NCI-H1694 treated with DMSO at 0.1 percent for 48 hours (cell line): ENCODE results near the gene CCDC201.
"Not testable (repeated sequence)": the region's sequence is repeated elsewhere in the genome, so short reads cannot be mapped to it uniquely, and the experiment has no call there.

Experiments used
- DNase-seq: peaks from one replicate; lab custom pipeline; 2025; lab: John Stamatoyannopoulos, UW

CCDC201 gene

DNA sequence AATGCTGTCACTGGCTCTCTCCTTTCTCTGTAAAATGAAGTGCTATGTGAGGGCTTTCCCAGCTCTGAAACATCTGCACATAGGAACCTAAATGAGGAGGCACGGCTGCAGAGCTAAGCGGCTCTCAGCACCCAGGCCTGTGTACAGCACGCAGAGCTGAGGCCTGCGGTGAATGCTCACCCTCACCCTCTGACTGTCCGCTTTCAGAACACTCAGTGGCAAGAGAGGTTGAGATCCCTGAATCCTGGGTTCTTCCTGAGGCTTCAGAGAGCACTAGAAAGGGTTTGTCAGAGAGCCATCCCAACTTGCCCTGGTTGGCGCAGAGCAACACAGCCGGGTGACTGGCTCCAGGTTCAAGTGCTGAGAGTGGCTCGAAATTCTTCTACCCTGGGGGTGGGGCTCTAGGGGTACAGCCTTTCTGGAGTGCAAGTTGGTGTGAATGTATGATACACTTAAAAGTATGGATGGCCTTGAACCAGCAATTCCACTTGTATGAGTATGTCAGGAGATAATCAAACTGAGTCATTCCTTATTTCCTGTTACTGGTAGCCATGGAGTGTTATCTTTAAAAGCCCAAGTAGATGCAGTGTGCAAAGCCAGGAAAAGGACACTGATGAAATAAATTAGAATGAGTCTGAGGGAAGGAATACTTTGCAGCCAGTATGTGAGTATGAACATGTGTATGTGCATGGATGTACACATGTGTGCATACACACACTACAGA lies 1.7 kb upstream of the CCDC201 start:
- no peak for DNase-seq

- no peak for DNase-seq
Observed at GRCh38 chr7:45873355-45873754, 473 bp upstream of the CCDC201 start.

DNA sequence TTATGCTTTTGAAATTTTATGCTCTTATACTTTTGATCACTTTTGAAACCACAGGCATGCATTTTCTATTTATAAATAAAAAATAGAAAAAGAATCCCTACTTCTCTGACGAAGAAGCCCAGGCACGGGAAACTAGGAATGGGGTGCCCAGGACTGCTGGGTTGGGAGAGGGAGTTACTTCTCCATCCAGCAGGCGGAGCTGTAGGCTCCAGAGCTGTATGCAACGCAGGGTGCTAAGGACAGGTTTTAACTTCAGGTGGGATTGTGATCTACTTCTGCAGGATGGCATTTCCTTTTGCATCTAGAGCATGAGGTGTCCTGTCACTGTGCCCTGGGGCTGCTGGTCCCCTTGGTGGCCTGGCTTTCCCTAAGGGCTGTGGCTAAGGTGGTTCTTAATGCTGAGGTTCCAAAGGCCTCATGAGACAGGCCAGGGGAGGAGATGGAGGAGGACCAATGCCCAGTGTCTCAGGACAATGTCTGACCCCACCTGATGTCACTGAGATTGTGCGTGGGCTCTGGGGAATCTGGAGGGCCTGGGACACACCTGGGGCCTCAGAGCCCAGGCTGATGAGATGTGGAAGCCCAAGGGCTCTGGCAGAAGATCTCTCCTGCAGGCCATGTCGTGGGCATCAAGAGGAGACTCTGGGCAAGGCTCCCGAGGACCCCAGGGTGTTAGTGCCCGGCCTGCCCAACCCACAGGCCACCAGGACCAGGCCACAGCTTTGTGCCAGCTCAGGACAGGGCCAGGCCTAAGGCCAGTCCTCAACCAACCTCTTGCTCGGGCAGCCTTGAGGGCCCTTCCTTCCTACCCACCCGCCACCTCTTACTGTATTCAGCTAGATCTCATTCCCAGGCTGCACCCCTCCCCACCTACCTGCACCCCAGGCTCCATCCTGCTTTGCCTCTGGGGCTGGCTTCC lies 507 bp downstream of the CCDC201 start:
- no peak for DNase-seq

GRCh38 chr7:45869426-45869825 lies 3.5 kb downstream of the CCDC201 start:
- DNase-seq = no peak

DNA sequence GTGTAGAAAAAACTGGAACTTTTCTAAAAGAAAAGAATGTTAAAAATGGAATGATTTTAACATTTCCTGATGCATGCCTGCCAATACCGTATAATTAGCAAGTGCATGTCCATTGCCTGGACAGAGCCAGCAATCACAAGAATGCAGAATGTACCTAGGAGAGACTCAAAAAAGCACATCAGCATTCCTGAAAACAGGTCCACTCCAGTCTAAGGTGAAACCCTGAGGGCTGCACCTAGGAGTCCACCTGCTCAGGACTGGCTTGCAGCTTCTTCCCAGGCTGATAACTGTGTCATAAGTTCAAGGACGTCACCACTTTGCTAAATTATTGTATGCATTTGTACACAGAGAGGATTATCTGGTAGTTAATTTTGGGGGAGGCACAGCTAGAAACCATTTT lies 5.4 kb downstream of the CCDC201 start:
- no peak for DNase-seq

- no peak for DNase-seq
Observed at GRCh38 chr7:45865594-45866410, 7.1 kb downstream of the CCDC201 start.

DNA sequence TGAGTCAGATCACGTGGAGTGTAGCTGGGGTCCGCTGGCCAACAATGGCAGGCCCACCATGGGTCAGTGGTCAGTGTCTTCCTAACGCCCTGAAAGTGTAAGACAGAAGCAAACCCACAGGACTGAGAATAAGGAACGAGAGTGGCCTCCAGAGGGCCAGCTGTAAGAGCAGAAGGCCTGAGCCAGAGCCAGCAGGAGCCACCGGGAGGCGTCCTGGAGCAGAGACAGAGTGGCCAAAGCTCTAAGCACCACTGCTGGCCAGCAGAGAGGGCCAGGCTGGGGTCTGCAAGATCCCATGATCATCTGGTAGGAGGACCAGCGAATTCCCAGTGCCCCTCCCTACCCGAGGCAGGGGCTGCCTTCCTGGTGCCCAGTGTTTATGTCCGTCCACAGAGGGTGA lies 9.2 kb downstream of the CCDC201 start:
- no peak for DNase-seq

GRCh38 chr7:45856888-45857287 lies 16.0 kb downstream of the CCDC201 start:
- DNase-seq = not testable (repeated sequence)

- DNase-seq = not testable (repeated sequence)
Observed at GRCh38 chr7:45855680-45856079, 17.2 kb downstream of the CCDC201 start.

- not testable (repeated sequence) for DNase-seq
Observed at GRCh38 chr7:45853491-45853890, 19.4 kb downstream of the CCDC201 start.

DNA sequence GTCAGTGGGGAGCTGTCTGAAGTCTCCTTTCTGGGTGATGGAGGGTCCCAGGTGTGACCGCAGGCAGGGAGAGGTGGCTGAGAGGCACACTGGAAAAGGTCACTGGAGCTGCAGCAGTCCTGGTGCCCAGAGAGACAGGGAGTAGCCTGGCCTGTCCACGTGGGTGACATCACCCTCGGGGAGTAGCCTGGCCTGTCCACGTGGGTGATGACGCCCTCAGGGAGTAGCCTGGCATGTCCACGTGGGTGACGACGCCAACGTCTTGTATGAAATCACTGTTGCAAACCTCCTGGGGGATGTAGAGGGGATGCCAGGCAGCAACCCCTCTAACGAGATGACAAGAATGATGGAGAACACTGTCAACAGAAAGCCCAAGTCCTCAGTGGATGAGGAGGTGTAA lies 19.9 kb downstream of the CCDC201 start:
- DNase-seq = not testable (repeated sequence)

- DNase-seq = not testable (repeated sequence)
Observed at GRCh38 chr7:45848734-45849133, 24.1 kb downstream of the CCDC201 start.

- not testable (repeated sequence) for DNase-seq
Observed at GRCh38 chr7:45846536-45846935, 26.3 kb downstream of the CCDC201 start.

DNA sequence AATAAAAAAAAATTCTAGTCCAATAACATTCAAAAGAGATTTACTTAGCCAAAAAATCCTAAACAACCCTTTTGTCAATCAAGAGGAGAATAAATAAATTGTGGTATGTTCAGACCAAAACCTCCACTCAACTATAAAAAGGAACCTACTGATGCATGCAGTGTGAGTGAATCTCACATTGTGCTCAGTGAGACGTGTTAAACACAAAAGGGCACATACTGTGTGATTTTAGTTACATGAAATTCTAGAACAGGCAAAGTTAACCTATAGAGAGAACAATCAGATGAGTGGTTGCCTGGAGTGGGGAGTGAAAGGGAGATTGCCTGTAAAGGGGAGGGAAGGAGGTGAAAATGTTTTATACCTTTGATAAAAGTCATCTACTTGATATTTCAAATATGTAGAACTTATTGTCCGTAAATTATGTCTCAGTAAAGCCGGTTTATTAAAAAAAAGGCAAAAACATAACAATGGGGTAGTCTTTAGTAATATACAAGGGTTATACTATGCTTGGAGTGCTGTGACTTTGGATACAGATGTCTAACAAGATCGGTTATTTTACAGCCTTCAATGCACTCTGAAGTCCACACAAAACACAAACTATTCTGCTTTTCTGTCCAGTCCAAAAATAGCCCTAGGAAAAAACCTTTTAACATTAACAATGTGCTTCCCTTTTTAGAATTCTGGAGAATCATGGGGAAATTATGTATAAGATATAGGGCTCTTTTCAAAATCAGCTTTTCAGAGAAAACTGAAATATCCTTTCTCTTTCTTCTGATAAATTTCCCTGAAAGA lies 30.8 kb downstream of the CCDC201 start:
- DNase-seq = not testable (repeated sequence)

GRCh38 chr7:45838852-45839251 lies 34.0 kb downstream of the CCDC201 start:
- DNase-seq = not testable (repeated sequence)

- peak; percentile 59 for DNase-seq
Observed at GRCh38 chr7:45832433-45833177, 40.3 kb downstream of the CCDC201 start.

DNA sequence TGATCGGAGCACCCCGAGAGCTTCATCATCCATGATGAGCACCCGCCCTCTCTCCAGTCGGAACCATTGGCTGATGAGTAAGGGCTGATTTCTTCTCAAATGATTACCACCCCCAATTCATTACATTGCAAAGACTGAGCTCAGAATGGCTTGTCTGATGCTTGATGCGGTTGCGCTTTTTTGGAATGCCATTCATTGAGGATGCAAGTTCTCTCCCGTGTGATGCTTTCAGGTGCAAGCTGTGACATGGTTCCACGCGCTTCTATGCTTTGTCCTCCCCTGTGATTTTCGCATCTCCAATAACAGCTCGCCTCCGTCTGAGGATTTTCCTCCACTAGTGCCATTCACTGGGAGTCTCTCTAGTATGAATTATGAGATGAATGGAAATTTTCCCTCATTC lies 43.0 kb downstream of the CCDC201 start:
- not testable (repeated sequence) for DNase-seq

DNA sequence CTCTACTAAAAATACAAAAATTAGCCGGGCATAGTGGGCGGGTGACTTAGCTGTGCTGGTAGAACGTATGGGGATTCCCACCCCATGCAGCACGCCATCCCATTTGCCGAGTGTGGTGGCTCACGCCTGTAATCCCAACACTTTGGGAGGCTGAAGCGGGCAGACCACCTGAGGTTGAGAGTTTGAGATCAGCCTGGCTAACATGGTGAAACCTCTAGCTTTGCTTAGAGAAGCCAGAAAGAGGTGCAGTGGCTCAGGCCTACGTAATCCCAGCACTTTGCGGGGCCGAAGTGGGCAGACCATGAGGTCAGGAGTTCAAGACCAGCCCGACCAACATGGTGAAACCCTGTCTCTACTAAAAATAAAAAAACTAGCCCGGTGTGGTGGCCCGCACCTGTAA lies 45.2 kb downstream of the CCDC201 start:
- not testable (repeated sequence) for DNase-seq

- not testable (repeated sequence) for DNase-seq
Observed at GRCh38 chr7:45826550-45826949, 46.3 kb downstream of the CCDC201 start.

- DNase-seq = not testable (repeated sequence)
Observed at GRCh38 chr7:45818763-45819162, 54.1 kb downstream of the CCDC201 start.

- DNase-seq = not testable (repeated sequence)
Observed at GRCh38 chr7:45817913-45818312, 55.0 kb downstream of the CCDC201 start.
